ENCODE data around the gene PTGDS. TPM values are rescaled to one million over a fixed set of nuclear protein-coding genes. Genes with fewer than 3 reads are reported as not detected.
A peak's percentile ranks its signal among the peaks of the same experiment; 100 is the strongest.

The PTGDS gene
- total and polyA plus RNA-seq, 2 donors (not counting 1 experiment from before 2014, with no cell fraction given), result 0.13 TPM; not detected in 1

DNA sequence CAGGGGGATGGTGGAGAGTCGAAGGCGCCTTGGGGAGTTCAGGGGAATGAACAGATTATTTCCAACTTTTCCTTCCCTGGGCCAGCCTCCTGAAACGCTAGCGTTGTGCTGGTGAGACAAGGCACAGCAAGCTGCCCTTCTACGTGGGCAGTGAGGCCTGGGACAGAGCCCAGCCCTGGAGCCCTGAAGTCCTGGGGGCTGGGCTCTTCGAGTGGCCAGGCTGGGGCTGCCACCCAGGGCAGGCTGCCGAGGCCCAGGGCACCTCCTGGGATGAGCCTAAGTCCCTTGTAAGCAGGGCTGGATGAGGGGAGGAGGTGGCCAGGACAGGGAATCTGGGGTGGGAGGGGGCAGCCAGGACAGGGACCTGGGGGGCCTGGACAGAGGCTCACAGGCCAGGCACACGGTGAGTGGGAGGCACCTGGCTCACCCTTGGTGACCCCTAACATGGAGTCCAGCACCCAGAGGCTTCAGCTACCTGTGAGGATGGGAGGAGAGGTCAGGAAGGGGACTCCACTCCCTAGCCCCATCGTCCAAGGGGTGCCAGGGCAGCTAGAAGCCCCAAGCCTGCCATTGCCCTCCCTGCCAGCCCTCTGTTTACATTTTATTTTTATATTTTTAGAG, 26.5 kb upstream of the PTGDS start:
- Histone ChIP-seq H2AFZ (ENCODE audit: insufficient read depth, low read depth, low read length, poor library complexity, severe bottlenecking) (peak overlapping the region; percentile 94), H3K9ac (ENCODE audit: low read length) (peak overlapping the region; percentile 66), H3K36me3 (replicated peaks in 1 of 2; ENCODE audit: control extremely low read depth in 1 of 2, control insufficient read depth in 1 of 2, extremely low read depth in 1 of 2, insufficient read depth in 2 of 2, low read length in 1 of 2) (no peaks in the 10 kb centered on the region), H3K27ac (ENCODE audit: low read length in 2 of 2) (peak overlapping the region in 1 of 2 donors; percentile 72), H4K20me1 (ENCODE audit: control insufficient read depth, insufficient read depth, low read length, poor library complexity, severe bottlenecking) (no peaks in the 10 kb centered on the region), H3K4me2 (replicated peaks; ENCODE audit: low read depth, low read length, poor library complexity, severe bottlenecking) (peak overlapping the region; percentile 94), H3K4me1 (ENCODE audit: control insufficient read depth in 2 of 2, insufficient read depth in 2 of 2, low read length in 2 of 2) (peaks cover 10 to 11% of the 10 kb centered on the region in 2 donors), H3K79me2 (ENCODE audit: control insufficient read depth, insufficient read depth, low read length) (no peaks in the 10 kb centered on the region), H3K27me3 (replicated peaks in 1 of 4; ENCODE audit: control extremely low read depth in 1 of 4, control insufficient read depth in 3 of 4, insufficient read depth in 4 of 4, low read length in 3 of 4) (peaks cover 0 to 2% (median 0%) of the 10 kb centered on the region in 4 experiments), H3K9me3 (ENCODE audit: control extremely low read depth in 1 of 3, control insufficient read depth in 2 of 3, insufficient read depth in 1 of 3, low read length in 2 of 3) (no peaks in the 10 kb centered on the region), H3K4me3 (ENCODE audit: control extremely low read depth in 1 of 5, extremely low read depth in 1 of 5, insufficient read depth in 1 of 5, low read depth in 2 of 5, low read length in 4 of 5) (peak overlapping the region; percentile 44 to 65 (median 58))
- TF ChIP-seq, protein P1, sequence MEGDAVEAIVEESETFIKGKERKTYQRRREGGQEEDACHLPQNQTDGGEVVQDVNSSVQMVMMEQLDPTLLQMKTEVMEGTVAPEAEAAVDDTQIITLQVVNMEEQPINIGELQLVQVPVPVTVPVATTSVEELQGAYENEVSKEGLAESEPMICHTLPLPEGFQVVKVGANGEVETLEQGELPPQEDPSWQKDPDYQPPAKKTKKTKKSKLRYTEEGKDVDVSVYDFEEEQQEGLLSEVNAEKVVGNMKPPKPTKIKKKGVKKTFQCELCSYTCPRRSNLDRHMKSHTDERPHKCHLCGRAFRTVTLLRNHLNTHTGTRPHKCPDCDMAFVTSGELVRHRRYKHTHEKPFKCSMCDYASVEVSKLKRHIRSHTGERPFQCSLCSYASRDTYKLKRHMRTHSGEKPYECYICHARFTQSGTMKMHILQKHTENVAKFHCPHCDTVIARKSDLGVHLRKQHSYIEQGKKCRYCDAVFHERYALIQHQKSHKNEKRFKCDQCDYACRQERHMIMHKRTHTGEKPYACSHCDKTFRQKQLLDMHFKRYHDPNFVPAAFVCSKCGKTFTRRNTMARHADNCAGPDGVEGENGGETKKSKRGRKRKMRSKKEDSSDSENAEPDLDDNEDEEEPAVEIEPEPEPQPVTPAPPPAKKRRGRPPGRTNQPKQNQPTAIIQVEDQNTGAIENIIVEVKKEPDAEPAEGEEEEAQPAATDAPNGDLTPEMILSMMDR (IDR thresholded peaks at IDR 0.05), result no peak
- no peak for TF ChIP-seq EZH2 (IDR thresholded peaks at IDR 0.05; ENCODE audit: borderline replicate concordance, insufficient read depth, low read depth, low read length, poor library complexity, severe bottlenecking)
- peak overlapping the region; percentile 88 for H3K4me3 Mint-ChIP-seq
- peak overlapping the region; percentile 92 for H3K27ac Mint-ChIP-seq
- no peaks in the 10 kb centered on the region for H3K27me3 Mint-ChIP-seq
- peaks cover 8% of the 10 kb centered on the region for H3K4me1 Mint-ChIP-seq
- no peaks in the 10 kb centered on the region for H3K9me3 Mint-ChIP-seq (ENCODE audit: insufficient read depth)
- CTCF ChIA-PET, result interaction anchor here (0.5 to 1.0 kb wide), 2 partner anchors 84 to 96 kb away, joined by 5 read pairs; no protein-coding TSS in a partner anchor
- no peak for ATAC-seq (ENCODE audit: low read depth)
- POLR2A ChIA-PET, result no interaction called here
- 84% methylated on average over 6 of the region's 9 CpGs for WGBS (ENCODE audit: insufficient coverage)
- DNase-seq, result no peak
- intact Hi-C loops (cut with micrococcal nuclease), result loop anchor here (1.0 kb wide), 1 partner anchor 75 kb away; no protein-coding TSS in a partner anchor

All from B cell (primary cell).